Measurements from ENCODE around the gene RIOK2.
"Not testable (repeated sequence)": the region's sequence is repeated elsewhere in the genome, so short reads cannot be mapped to it uniquely, and the experiment has no call there.

The RIOK2 gene

GRCh38 chr5:97208184-97208713 is 25.2 kb upstream of the RIOK2 start:
- no peak for DNase-seq
- H3K9me3 ChIP-seq (ENCODE audit: control insufficient read depth, low read length) = no peaks in the 10 kb centered on the region
- H3K27ac ChIP-seq (ENCODE audit: insufficient read depth, low read length, poor library complexity, severe bottlenecking) = no peak overlapping the region

DNA sequence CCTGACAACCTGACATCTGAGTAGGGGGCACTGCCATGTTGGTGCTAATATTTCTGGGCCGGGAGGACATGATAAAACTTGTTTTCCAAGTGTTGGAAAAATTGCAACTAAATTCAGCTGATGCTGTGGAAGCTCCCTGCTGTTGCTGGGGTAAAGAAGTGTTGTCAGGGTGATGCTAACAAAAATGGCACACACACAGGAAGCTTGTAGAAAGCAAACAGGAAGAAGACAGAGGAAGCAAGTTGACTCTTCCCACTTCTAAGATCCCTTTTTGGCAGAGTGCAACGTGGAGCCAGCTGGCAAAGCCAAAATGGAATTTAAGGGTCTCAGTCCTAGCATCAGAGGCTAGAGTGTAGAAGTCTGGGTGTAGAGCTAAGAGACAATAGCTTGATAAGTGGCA is 11.3 kb upstream of the RIOK2 start:
- H3K36me3 ChIP-seq (ENCODE audit: control insufficient read depth, insufficient read depth, low read length) = no peaks in the 10 kb centered on the region
- H3K27me3 ChIP-seq (replicated peaks; ENCODE audit: control insufficient read depth, insufficient read depth, low read length, poor library complexity, severe bottlenecking) = no peaks in the 10 kb centered on the region
- no peaks in the 10 kb centered on the region for H3K9me3 ChIP-seq (ENCODE audit: control insufficient read depth, low read length)
- DNase-seq = no peak
- no peaks in the 10 kb centered on the region for H3K4me1 ChIP-seq (ENCODE audit: control insufficient read depth, insufficient read depth, low read length, poor library complexity, severe bottlenecking)
- H3K4me3 ChIP-seq (ENCODE audit: insufficient read depth, low read depth, low read length, poor library complexity, severe bottlenecking) = no peak overlapping the region
- no peak overlapping the region for H3K27ac ChIP-seq (ENCODE audit: insufficient read depth, low read length, poor library complexity, severe bottlenecking)

More at GRCh38 chr5:97208184-97208713, 25.2 kb upstream of the RIOK2 start:
- Histone ChIP-seq H3K4me3 (ENCODE audit: insufficient read depth, low read depth, low read length, poor library complexity, severe bottlenecking) (no peak overlapping the region), H3K4me1 (ENCODE audit: control insufficient read depth, insufficient read depth, low read length, poor library complexity, severe bottlenecking) (no peaks in the 10 kb centered on the region), H3K27me3 (replicated peaks; ENCODE audit: control insufficient read depth, insufficient read depth, low read length, poor library complexity, severe bottlenecking) (no peaks in the 10 kb centered on the region), H3K36me3 (ENCODE audit: control insufficient read depth, insufficient read depth, low read length) (no peaks in the 10 kb centered on the region)

GRCh38 chr5:97193355-97193688 is 10.3 kb upstream of the RIOK2 start:
- no peaks in the 10 kb centered on the region for H3K27me3 ChIP-seq (replicated peaks; ENCODE audit: control insufficient read depth, insufficient read depth, low read length, poor library complexity, severe bottlenecking)
- no peak overlapping the region for H3K27ac ChIP-seq (ENCODE audit: insufficient read depth, low read length, poor library complexity, severe bottlenecking)
- H3K4me1 ChIP-seq (ENCODE audit: control insufficient read depth, insufficient read depth, low read length, poor library complexity, severe bottlenecking) = no peaks in the 10 kb centered on the region
- DNase-seq = no peak
- H3K9me3 ChIP-seq (ENCODE audit: control insufficient read depth, low read length) = no peaks in the 10 kb centered on the region
- no peak overlapping the region for H3K4me3 ChIP-seq (ENCODE audit: insufficient read depth, low read depth, low read length, poor library complexity, severe bottlenecking)
- no peaks in the 10 kb centered on the region for H3K36me3 ChIP-seq (ENCODE audit: control insufficient read depth, insufficient read depth, low read length)

DNA sequence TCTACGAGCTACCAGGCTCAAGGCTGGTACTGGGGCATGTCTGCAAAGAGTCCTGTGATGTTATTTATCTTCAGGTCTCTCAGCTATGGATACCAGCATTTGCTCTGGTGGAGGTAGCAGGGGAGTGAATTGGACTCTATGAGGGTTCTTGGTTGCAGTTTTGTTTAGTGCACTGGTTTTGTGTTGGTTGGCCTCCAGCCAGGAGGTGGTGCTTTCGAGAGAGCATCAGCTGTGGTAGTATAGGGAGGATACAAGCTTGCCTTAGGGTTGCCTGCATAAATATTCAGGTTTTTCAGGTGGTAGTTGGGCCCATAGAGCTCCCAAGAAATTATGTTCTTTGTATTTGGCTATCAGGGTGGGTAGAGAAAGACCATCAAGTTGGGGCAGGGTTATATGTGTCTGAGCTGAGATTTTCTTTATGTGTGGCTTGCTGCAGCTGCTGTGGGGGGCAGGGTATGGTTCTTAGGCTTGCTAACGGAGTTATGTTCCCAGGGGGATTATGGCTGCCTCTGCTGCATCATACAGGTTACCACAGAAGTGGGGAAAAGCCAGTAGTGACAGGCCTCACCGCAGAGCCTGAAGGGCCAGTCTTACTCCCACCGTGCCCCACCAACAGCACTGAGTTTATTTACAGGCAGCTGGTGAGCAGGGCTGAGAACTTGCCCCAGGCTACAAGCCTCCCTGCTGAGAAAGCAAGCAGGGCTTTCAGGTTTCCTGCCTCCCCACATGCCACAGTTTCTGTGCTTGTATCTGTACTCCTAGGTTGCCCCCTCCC is 9.7 kb upstream of the RIOK2 start:
- Histone ChIP-seq H3K27ac (ENCODE audit: insufficient read depth, low read length, poor library complexity, severe bottlenecking) (no peak overlapping the region), H3K4me3 (ENCODE audit: insufficient read depth, low read depth, low read length, poor library complexity, severe bottlenecking) (no peak overlapping the region), H3K9me3 (ENCODE audit: control insufficient read depth, low read length) (no peaks in the 10 kb centered on the region), H3K27me3 (replicated peaks; ENCODE audit: control insufficient read depth, insufficient read depth, low read length, poor library complexity, severe bottlenecking) (no peaks in the 10 kb centered on the region), H3K4me1 (ENCODE audit: control insufficient read depth, insufficient read depth, low read length, poor library complexity, severe bottlenecking) (no peaks in the 10 kb centered on the region), H3K36me3 (ENCODE audit: control insufficient read depth, insufficient read depth, low read length) (no peaks in the 10 kb centered on the region)
- DNase-seq = no peak

DNA sequence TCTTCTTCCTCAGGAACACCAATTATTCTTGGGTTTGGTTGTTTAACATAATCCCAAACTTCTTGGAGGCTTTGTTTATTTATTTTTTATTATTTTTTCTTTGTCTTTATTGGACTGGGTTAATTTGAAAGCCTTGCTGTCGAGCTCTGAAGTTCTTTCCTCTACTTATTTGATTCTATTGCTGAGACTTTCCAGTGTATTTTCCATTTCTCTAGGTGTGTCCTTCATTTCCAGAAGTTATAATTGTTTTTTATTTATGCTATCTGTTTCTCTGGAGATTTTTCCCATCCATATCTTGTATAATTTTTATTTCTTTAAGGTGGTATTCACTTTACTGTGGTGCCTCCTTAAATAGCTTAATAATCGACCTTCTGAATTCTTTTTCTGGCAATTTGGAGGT is 8.8 kb upstream of the RIOK2 start:
- Histone ChIP-seq H3K36me3 (ENCODE audit: control insufficient read depth, insufficient read depth, low read length) (no peaks in the 10 kb centered on the region), H3K9me3 (ENCODE audit: control insufficient read depth, low read length) (no peaks in the 10 kb centered on the region), H3K27ac (ENCODE audit: insufficient read depth, low read length, poor library complexity, severe bottlenecking) (no peak overlapping the region), H3K4me3 (ENCODE audit: insufficient read depth, low read depth, low read length, poor library complexity, severe bottlenecking) (no peak overlapping the region), H3K4me1 (ENCODE audit: control insufficient read depth, insufficient read depth, low read length, poor library complexity, severe bottlenecking) (no peaks in the 10 kb centered on the region), H3K27me3 (replicated peaks; ENCODE audit: control insufficient read depth, insufficient read depth, low read length, poor library complexity, severe bottlenecking) (no peaks in the 10 kb centered on the region)
- DNase-seq = no peak

DNA sequence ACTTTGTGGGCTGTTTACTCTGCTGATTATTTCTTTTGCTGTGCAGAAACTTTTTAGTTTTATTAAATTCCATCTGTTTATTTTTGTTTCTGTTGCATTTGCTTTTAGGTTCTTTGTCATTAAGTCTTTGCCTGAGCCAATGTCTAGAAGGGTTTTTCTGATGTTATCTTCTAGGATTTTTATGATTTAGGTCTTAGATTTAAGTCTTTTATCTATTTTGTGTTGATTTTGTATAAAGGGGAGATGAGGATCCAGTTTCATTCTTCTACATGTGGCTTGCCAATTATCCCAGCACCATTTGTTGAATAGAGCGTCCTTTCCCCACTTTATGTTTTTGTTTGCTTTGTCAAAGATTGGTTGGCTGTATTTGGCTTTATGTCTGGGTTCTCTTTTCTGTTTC is 6.5 kb upstream of the RIOK2 start:
- not testable (repeated sequence) for H3K27me3 ChIP-seq (replicated peaks; ENCODE audit: control insufficient read depth, insufficient read depth, low read length, poor library complexity, severe bottlenecking); H3K4me1 ChIP-seq (ENCODE audit: control insufficient read depth, insufficient read depth, low read length, poor library complexity, severe bottlenecking); DNase-seq; H3K36me3 ChIP-seq (ENCODE audit: control insufficient read depth, insufficient read depth, low read length); H3K27ac ChIP-seq (ENCODE audit: insufficient read depth, low read length, poor library complexity, severe bottlenecking); H3K9me3 ChIP-seq (ENCODE audit: control insufficient read depth, low read length); H3K4me3 ChIP-seq (ENCODE audit: insufficient read depth, low read depth, low read length, poor library complexity, severe bottlenecking)

DNA sequence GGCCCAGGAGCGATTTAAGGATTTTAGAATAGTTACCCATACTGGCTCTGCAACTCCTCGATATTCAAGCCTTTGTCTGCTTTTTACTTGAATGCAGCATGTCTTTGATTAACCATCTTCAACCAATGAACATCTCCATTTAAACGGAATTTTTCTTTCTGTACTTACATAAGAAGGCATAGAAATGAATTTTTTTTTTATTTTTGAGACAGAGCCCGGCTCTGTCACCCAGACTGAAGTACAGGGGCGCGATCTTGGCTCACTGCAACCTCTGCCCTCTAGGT is 825 bp upstream of the RIOK2 start:
- no peak for DNase-seq
- peak overlapping the region; percentile 92 for H3K4me3 ChIP-seq (ENCODE audit: insufficient read depth, low read depth, low read length, poor library complexity, severe bottlenecking)
- H3K36me3 ChIP-seq (ENCODE audit: control insufficient read depth, insufficient read depth, low read length) = peaks cover 2% of the 10 kb centered on the region
- no peaks in the 10 kb centered on the region for H3K9me3 ChIP-seq (ENCODE audit: control insufficient read depth, low read length)
- peak overlapping the region; percentile 91 for H3K27ac ChIP-seq (ENCODE audit: insufficient read depth, low read length, poor library complexity, severe bottlenecking)
- H3K4me1 ChIP-seq (ENCODE audit: control insufficient read depth, insufficient read depth, low read length, poor library complexity, severe bottlenecking) = peaks cover 7% of the 10 kb centered on the region
- H3K27me3 ChIP-seq (replicated peaks; ENCODE audit: control insufficient read depth, insufficient read depth, low read length, poor library complexity, severe bottlenecking) = no peaks in the 10 kb centered on the region

- no peak for DNase-seq
- Histone ChIP-seq H3K4me3 (ENCODE audit: insufficient read depth, low read depth, low read length, poor library complexity, severe bottlenecking) (peak overlapping the region; percentile 92), H3K27ac (ENCODE audit: insufficient read depth, low read length, poor library complexity, severe bottlenecking) (peak overlapping the region; percentile 91), H3K27me3 (replicated peaks; ENCODE audit: control insufficient read depth, insufficient read depth, low read length, poor library complexity, severe bottlenecking) (no peaks in the 10 kb centered on the region), H3K4me1 (ENCODE audit: control insufficient read depth, insufficient read depth, low read length, poor library complexity, severe bottlenecking) (peaks cover 7% of the 10 kb centered on the region), H3K9me3 (ENCODE audit: control insufficient read depth, low read length) (no peaks in the 10 kb centered on the region), H3K36me3 (ENCODE audit: control insufficient read depth, insufficient read depth, low read length) (peaks cover 15% of the 10 kb centered on the region)
These were observed 412 bp downstream of the RIOK2 start for GRCh38 chr5:97182571-97183099.

- Histone ChIP-seq H3K4me1 (ENCODE audit: control insufficient read depth, insufficient read depth, low read length, poor library complexity, severe bottlenecking) (peaks cover 7% of the 10 kb centered on the region), H3K9me3 (ENCODE audit: control insufficient read depth, low read length) (no peaks in the 10 kb centered on the region), H3K27me3 (replicated peaks; ENCODE audit: control insufficient read depth, insufficient read depth, low read length, poor library complexity, severe bottlenecking) (no peaks in the 10 kb centered on the region), H3K27ac (ENCODE audit: insufficient read depth, low read length, poor library complexity, severe bottlenecking) (no peak overlapping the region), H3K36me3 (ENCODE audit: control insufficient read depth, insufficient read depth, low read length) (peaks cover 21% of the 10 kb centered on the region), H3K4me3 (ENCODE audit: insufficient read depth, low read depth, low read length, poor library complexity, severe bottlenecking) (peak overlapping the region; percentile 92)
- DNase-seq = no peak
These were observed 1.0 kb downstream of the RIOK2 start for GRCh38 chr5:97181856-97182545.

- not testable (repeated sequence) for DNase-seq; H3K4me1 ChIP-seq (ENCODE audit: control insufficient read depth, insufficient read depth, low read length, poor library complexity, severe bottlenecking); H3K4me3 ChIP-seq (ENCODE audit: insufficient read depth, low read depth, low read length, poor library complexity, severe bottlenecking)
These were observed 3.6 kb downstream of the RIOK2 start for GRCh38 chr5:97179457-97179856.

More at GRCh38 chr5:97179457-97179856, 3.6 kb downstream of the RIOK2 start:
- not testable (repeated sequence) for H3K9me3 ChIP-seq (ENCODE audit: control insufficient read depth, low read length); H3K27me3 ChIP-seq (replicated peaks; ENCODE audit: control insufficient read depth, insufficient read depth, low read length, poor library complexity, severe bottlenecking); H3K27ac ChIP-seq (ENCODE audit: insufficient read depth, low read length, poor library complexity, severe bottlenecking)
- peaks cover 39% of the 10 kb centered on the region for H3K36me3 ChIP-seq (ENCODE audit: control insufficient read depth, insufficient read depth, low read length)

Measured in effector memory CD4-positive, alpha-beta T cell (primary cell).